22Rv1 (cell line): ENCODE results near the gene PPT2.

Experiments
- CTCF ChIP-seq: fragments of 450-650 bp; IDR thresholded peaks from 2 replicates; pipeline ENCODE4 v1.5.1; 2017; ENCODE audit warnings: mild to moderate bottlenecking
- ZFX ChIP-seq: fragments of 450-650 bp; IDR thresholded peaks from 2 replicates; pipeline ENCODE4 v1.6.1; 2017; ENCODE audit warnings: antibody characterized with exemption, borderline replicate concordance

GRCh38 chr6:32146287-32146686 lies 7.7 kb upstream of the PPT2 start:
- TF ChIP-seq CTCF: no peak
- no peak for TF ChIP-seq ZFX
